Astrocyte (in vitro differentiated cells and primary cell): Measurements from ENCODE around the gene CLHC1. TPM values are rescaled to one million over a fixed set of nuclear protein-coding genes. Genes with fewer than 3 reads are reported as not detected.

Experiments used
- DNase-seq: peaks from one replicate; pipeline ENCODE4 v3.0.0-alpha.2; 2010; ENCODE audit warnings: low read depth
- FAIRE-seq: peaks from 2 replicates; lab custom pipeline; 2011; peaks lifted over from hg19 to GRCh38; lab: Jason Lieb, UNC
- H2AFZ ChIP-seq: 2 replicates; pipeline ENCODE4 v1.6.0; 2012; ENCODE audit warnings: low read depth, low read length, inconsistent platforms
- H3K27ac ChIP-seq: 2 replicates; pipeline ENCODE4 v1.5.1; 2011; ENCODE audit warnings: low read depth, low read length, inconsistent platforms
- H3K27me3 ChIP-seq: 2 replicates; pipeline ENCODE4 v1.6.0; 2011; ENCODE audit warnings: low read length, inconsistent platforms; ENCODE audit not compliant: insufficient read depth
- H3K36me3 ChIP-seq: 2 replicates; pipeline ENCODE4 v1.5.1; 2011; ENCODE audit warnings: low read length, inconsistent platforms; ENCODE audit not compliant: insufficient read depth
- H3K4me1 ChIP-seq: 2 replicates; pipeline ENCODE4 v1.5.1; 2011; ENCODE audit warnings: low read length, inconsistent platforms; ENCODE audit not compliant: insufficient read depth
- H3K4me2 ChIP-seq: 2 replicates; pipeline ENCODE4 v1.6.0; 2012; ENCODE audit warnings: low read length, inconsistent platforms
- H3K4me3 ChIP-seq: 2 replicates; pipeline ENCODE4 v1.5.1; 2011; ENCODE audit warnings: low read depth, mild to moderate bottlenecking, low read length, inconsistent platforms; ENCODE audit not compliant: insufficient read depth
- H3K79me2 ChIP-seq: 2 replicates; pipeline ENCODE4 v1.6.0; 2012; ENCODE audit warnings: mild to moderate bottlenecking, low read length, inconsistent platforms; ENCODE audit not compliant: insufficient read depth
- H3K9ac ChIP-seq: 2 replicates; pipeline ENCODE4 v1.6.0; 2012; ENCODE audit warnings: mild to moderate bottlenecking, low read length, inconsistent platforms
- H3K9me3 ChIP-seq: 2 replicates; pipeline ENCODE4 v1.5.1; 2012; ENCODE audit warnings: low read depth, mild to moderate bottlenecking, low read length, inconsistent platforms; ENCODE audit not compliant: insufficient read depth
- H4K20me1 ChIP-seq: 2 replicates; pipeline ENCODE4 v1.6.0; 2012; ENCODE audit warnings: low read length, inconsistent platforms; ENCODE audit not compliant: insufficient read depth
- H3K27ac Mint-ChIP-seq: one replicate; pipeline ENCODE4 v1.8.0; 2021; ENCODE audit warnings: mild to moderate bottlenecking, mixed read lengths; ENCODE audit not compliant: unreplicated experiment
- H3K27me3 Mint-ChIP-seq: one replicate; pipeline ENCODE4 v1.8.0; 2021; ENCODE audit warnings: low read depth, mixed read lengths; ENCODE audit not compliant: unreplicated experiment
- H3K36me3 Mint-ChIP-seq: one replicate; pipeline ENCODE4 v1.8.0; 2021; ENCODE audit warnings: low read depth, mixed read lengths; ENCODE audit not compliant: unreplicated experiment
- H3K4me1 Mint-ChIP-seq: one replicate; pipeline ENCODE4 v1.8.0; 2021; ENCODE audit warnings: low read depth, mixed read lengths; ENCODE audit not compliant: unreplicated experiment
- H3K4me3 Mint-ChIP-seq: one replicate; pipeline ENCODE4 v1.8.0; 2021; ENCODE audit warnings: mild to moderate bottlenecking, moderate library complexity, mixed read lengths; ENCODE audit not compliant: unreplicated experiment
- H3K9me3 Mint-ChIP-seq: one replicate; pipeline ENCODE4 v1.8.0; 2021; ENCODE audit warnings: mild to moderate bottlenecking, mixed read lengths; ENCODE audit not compliant: unreplicated experiment
- CTCF ChIP-seq: IDR thresholded peaks from 2 replicates; pipeline ENCODE4 v1.5.1; 2011; ENCODE audit warnings: low read depth, mild to moderate bottlenecking, inconsistent platforms, low read length, moderate library complexity; ENCODE audit not compliant: insufficient read depth
- EZH2 ChIP-seq: IDR thresholded peaks from 2 replicates; pipeline ENCODE4 v1.6.1; 2012; ENCODE audit warnings: mild to moderate bottlenecking, low read length, inconsistent platforms; ENCODE audit not compliant: insufficient read depth
- total RNA-seq: library from RNA; stranded (reverse); gene quantifications from 2 replicates; pipeline ENCODE4 v1.2.1, GENCODE V29; 2021

Gene CLHC1
- total RNA-seq, 1 donor from 2014 or later: 17.5 TPM

DNA sequence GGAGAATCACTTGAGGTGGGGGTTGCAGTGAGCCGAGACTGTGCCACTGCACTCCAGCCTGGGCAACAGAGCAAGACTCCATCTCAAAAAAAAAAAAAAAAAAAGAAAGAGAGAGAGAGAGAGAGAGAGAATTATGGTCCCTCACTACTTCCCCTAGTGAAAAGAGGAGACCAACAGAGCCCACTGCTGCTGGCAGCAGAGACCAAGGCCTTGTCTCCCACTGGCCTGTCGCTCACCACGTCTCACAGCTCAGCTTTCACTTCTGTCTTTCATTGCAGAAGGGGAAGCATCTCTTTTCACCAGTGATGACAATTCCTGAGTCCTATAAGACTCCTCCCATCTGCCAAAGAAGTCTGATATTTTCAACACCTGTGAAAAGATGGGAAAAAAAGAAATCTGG is 81.3 kb downstream of the CLHC1 start:
- Histone ChIP-seq H4K20me1 (no peaks in the 10 kb centered on the region), H3K4me3 (no peak overlapping the region), H3K9me3 (no peaks in the 10 kb centered on the region), H3K4me1 (peaks cover 14% of the 10 kb centered on the region), H3K36me3 (no peaks in the 10 kb centered on the region), H3K9ac (no peak overlapping the region), H3K4me2 (no peak overlapping the region), H3K27me3 (no peaks in the 10 kb centered on the region), H3K27ac (no peak overlapping the region), H3K79me2 (no peaks in the 10 kb centered on the region), H2AFZ (no peak overlapping the region)
- TF ChIP-seq CTCF (no peak), EZH2 (no peak)
- FAIRE-seq (no peak), DNase-seq (no peak)
- no peaks in the 10 kb centered on the region for H3K27me3 Mint-ChIP-seq
- H3K9me3 Mint-ChIP-seq: no peaks in the 10 kb centered on the region
- no peaks in the 10 kb centered on the region for H3K36me3 Mint-ChIP-seq
- H3K27ac Mint-ChIP-seq: peak overlapping the region; percentile 12
- H3K4me3 Mint-ChIP-seq: no peak overlapping the region
- peaks cover 19% of the 10 kb centered on the region for H3K4me1 Mint-ChIP-seq

- Mint-ChIP-seq H3K27me3 (no peaks in the 10 kb centered on the region), H3K27ac (no peak overlapping the region), H3K4me3 (no peak overlapping the region), H3K4me1 (peaks cover 14% of the 10 kb centered on the region), H3K9me3 (peaks cover 3% of the 10 kb centered on the region), H3K36me3 (peaks cover 5% of the 10 kb centered on the region)
- no peak overlapping the region for H3K27ac ChIP-seq
- H3K4me3 ChIP-seq: no peak overlapping the region
- H3K4me2 ChIP-seq: no peak overlapping the region
- no peaks in the 10 kb centered on the region for H3K27me3 ChIP-seq
- H3K9ac ChIP-seq: no peak overlapping the region
- no peak for DNase-seq
- TF ChIP-seq CTCF: no peak
- no peak for TF ChIP-seq EZH2
- no peaks in the 10 kb centered on the region for H4K20me1 ChIP-seq
- H3K9me3 ChIP-seq: no peaks in the 10 kb centered on the region
- FAIRE-seq: no peak
- no peaks in the 10 kb centered on the region for H3K4me1 ChIP-seq
- no peaks in the 10 kb centered on the region for H3K79me2 ChIP-seq
- no peaks in the 10 kb centered on the region for H3K36me3 ChIP-seq
- H2AFZ ChIP-seq: no peak overlapping the region
These were observed 83.8 kb downstream of the CLHC1 start for GRCh38 chr2:55148269-55148668.

DNA sequence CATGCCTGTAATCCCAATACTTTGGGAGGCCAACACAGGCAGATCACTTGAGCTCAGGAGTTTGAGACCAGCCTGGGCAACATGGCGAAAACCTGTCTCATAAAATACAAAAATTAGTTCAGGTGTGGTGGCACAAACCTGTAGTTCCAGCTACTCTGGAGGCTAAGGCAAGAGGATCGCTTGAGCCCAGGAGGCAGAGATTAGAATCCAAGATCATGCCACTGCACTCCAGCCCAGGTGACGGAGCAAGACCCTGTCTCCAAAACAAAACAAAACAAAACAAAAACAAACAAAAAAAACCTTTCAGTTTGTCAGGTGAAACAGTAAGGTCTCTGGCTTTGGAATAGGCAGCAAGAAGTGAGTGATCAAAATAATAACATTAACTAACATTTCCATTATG is 84.6 kb downstream of the CLHC1 start:
- no peaks in the 10 kb centered on the region for H3K27me3 ChIP-seq
- H3K4me3 Mint-ChIP-seq: no peak overlapping the region
- no peaks in the 10 kb centered on the region for H3K27me3 Mint-ChIP-seq
- H3K4me3 ChIP-seq: no peak overlapping the region
- no peak for FAIRE-seq
- no peak overlapping the region for H3K4me2 ChIP-seq
- no peak overlapping the region for H2AFZ ChIP-seq
- H3K9ac ChIP-seq: no peak overlapping the region
- H3K9me3 ChIP-seq: no peaks in the 10 kb centered on the region
- TF ChIP-seq CTCF (no peak), EZH2 (no peak)
- no peaks in the 10 kb centered on the region for H3K4me1 ChIP-seq
- H3K27ac ChIP-seq: no peak overlapping the region
- no peaks in the 10 kb centered on the region for H3K79me2 ChIP-seq
- H3K4me1 Mint-ChIP-seq: peaks cover 14% of the 10 kb centered on the region
- H3K36me3 Mint-ChIP-seq: peaks cover 5% of the 10 kb centered on the region
- no peak overlapping the region for H3K27ac Mint-ChIP-seq
- DNase-seq: no peak
- H4K20me1 ChIP-seq: no peaks in the 10 kb centered on the region
- H3K9me3 Mint-ChIP-seq: peaks cover 3% of the 10 kb centered on the region
- no peaks in the 10 kb centered on the region for H3K36me3 ChIP-seq
